Fibroblast of villous mesenchyme (primary cell): ENCODE data around the gene WBP4. TPM values are rescaled to one million over a fixed set of nuclear protein-coding genes. Genes with fewer than 3 reads are reported as not detected.

Experiments used
- DNase-seq: peaks from one replicate; pipeline ENCODE4 v3.0.0-alpha.2; 2010; ENCODE audit warnings: low read depth
- H3K4me3 ChIP-seq: 2 replicates; pipeline ENCODE4 v1.5.1; 2011; ENCODE audit warnings: low read depth, mild to moderate bottlenecking, low read length
- CTCF ChIP-seq: IDR thresholded peaks from 2 replicates; pipeline ENCODE4 v1.5.1; 2012; ENCODE audit warnings: low read depth, mild to moderate bottlenecking, low read length; ENCODE audit not compliant: insufficient read depth
- total RNA-seq: library from RNA; depleted of rRNA; stranded (reverse); fragments of >200 nt; gene quantifications from 2 replicates; pipeline ENCODE4 v1.2.3, GENCODE V29; 2012

Gene WBP4
- total RNA-seq, 1 donor: 6.9 TPM

- TF ChIP-seq CTCF: no peak
- no peak for DNase-seq
- H3K4me3 ChIP-seq: no peak overlapping the region
These were observed 4.2 kb upstream of the WBP4 start for GRCh38 chr13:41056826-41057711.

GRCh38 chr13:41058295-41059070, 2.8 kb upstream of the WBP4 start:
- DNase-seq: no peak
- H3K4me3 ChIP-seq: peak overlapping the region; percentile 90
- no peak for TF ChIP-seq CTCF

DNA sequence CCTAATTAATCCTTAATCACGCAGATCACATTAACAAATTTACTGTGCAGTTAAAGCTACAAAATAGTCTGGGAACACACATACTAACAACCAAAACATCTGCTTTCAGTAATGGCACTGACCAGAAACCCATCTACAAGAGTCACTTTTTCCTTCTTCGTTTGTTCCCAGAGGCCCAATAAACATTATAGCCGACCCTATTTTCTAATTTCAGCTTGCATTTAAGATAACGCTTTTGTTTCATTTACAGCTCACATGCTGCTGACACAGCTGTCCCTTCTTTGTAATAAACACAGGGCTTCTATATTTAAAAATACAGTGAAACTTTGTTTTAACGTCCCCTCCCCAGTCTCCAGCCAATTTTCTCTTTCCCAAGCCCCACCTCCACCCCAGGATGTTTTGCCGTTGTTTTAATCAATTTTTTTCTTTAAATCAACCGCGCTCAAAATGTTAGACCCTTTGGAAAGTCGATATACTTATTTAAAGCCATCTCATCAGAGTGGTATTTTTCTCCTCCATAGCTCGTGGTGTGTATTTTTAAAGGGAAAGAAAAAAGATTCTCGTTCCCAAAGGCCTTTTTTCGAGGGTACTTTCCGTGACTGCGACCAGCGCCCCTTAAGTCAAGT, 1.7 kb upstream of the WBP4 start:
- peak overlapping the region; percentile 90 for H3K4me3 ChIP-seq
- TF ChIP-seq CTCF: no peak
- peak; percentile 50 for DNase-seq

DNA sequence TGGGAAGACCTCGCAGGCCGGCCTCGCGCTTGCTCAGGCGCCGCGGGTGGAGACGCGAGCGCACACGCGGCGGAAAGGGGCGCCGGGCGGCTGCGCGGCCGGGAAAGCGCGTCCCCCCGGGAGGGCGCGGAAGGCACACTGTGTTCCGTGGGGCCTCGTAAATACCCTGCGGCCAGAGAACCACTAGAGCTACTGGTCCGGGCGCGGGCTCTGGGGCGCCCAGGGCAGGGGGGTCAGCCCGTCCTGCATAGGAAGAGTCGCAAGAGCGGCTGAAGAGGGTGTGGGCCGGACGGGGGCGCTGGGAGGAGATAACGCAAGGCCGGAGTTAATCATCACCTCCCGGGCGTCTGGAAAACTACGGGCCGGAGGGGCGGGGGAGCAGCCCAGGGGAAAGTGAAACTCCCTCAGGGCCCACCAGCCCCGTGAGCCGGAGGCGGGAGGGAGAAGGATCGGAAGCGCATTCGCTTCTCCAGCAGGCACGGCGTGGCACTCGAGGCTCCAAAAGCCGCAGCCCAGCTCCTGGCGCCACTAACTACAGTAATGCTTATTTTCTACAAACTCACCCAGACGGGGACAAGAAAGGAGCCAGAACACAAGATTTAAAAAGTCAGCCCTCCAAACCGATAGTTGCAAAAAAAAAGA, 1.1 kb upstream of the WBP4 start:
- H3K4me3 ChIP-seq: peak overlapping the region; percentile 90
- TF ChIP-seq CTCF: peak; percentile 32
- DNase-seq: peak; percentile 99

GRCh38 chr13:41060724-41061074, 610 bp upstream of the WBP4 start:
- no peak for TF ChIP-seq CTCF
- peak overlapping the region; percentile 90 for H3K4me3 ChIP-seq
- peak; percentile 84 for DNase-seq
